Cardiac fibroblast (primary cell): ENCODE data around the gene ZNF148.
"Not testable (repeated sequence)": the region's sequence is repeated elsewhere in the genome, so short reads cannot be mapped to it uniquely, and the experiment has no call there.

Source experiments
- DNase-seq, 2 donors: peaks; one replicate each; pipeline versions ENCODE4 v3.0.0 to v3.0.0-alpha.2; 2010; ENCODE audit warnings: low read depth in 2 of 2
- H3K4me3 ChIP-seq, 2 donors: replicated peaks in 1 of 2; 1 replicate in 1 of 2; 2 replicates in 1 of 2; pipeline ENCODE4 v1.5.1; 2011; ENCODE audit warnings: low read depth in 2 of 2, low read length in 2 of 2, mild to moderate bottlenecking in 2 of 2, moderate library complexity in 1 of 2
- CTCF ChIP-seq: IDR thresholded peaks from one replicate; pipeline ENCODE4 v1.5.1; 2011; ENCODE audit warnings: low read depth, mild to moderate bottlenecking, low read length, inconsistent platforms

The ZNF148 gene

DNA sequence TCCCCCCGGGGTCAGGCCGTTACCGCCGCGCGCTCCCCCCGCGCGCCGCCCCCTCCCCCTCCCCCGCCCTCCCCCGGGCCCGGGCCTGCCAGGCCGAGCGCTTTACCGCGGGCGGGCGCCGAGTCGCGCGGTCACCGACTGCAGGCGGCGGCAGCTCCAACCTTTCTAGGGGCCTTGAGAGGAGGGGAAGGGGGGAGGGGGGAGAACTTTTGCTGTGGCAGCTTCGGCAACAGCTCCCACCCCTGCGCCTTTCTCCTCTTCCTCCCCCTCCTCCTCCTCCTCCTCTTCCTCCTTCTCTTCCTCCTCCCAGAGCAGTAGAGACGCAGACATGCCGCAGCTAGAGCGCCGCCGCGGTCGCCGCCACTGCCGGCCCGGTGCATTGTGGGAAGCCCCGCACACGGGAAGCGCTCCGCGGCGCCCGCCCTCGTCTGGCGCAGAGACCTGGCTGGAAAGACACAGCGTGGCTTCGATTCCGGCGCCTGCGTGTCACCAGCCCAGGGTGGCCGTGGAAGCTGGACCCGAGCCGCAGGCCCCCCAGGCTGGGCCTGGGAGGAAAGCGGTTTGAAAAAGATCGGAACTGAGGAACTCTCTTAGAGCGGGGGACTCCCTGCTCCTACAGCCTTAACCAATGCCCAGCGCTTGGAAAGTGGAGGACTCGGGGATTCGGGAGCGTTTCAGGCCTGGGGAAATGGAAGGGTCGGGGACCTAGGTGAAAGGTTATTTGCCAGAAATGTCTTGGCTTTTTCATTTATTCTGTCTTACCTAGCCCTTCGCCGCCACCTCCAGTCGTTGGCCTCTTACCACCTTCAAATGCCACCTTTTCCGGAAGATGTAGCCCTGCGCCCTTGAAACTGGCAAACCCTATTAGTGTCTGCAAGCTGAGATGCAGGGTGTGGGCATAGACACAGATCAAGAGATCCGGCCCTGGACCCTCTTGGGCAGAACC, at the start of gene ZNF148:
Gene ZNF148, minus strand, starts transcription at position 330 of the 946 bp plus-strand sequence. CDS start 61,685 bp downstream, outside the sequence.
- H3K4me3 ChIP-seq = peak within 1 kb of the TSS; percentile 80 to 89
- peak; percentile 91 to 94 for DNase-seq
- no peak for TF ChIP-seq CTCF

- no peak overlapping the region for H3K4me3 ChIP-seq
- TF ChIP-seq CTCF = no peak
- DNase-seq = peak in 1 of 2 donors; percentile 13
These were observed 43.2 kb upstream of the ZNF148 start for GRCh38 chr3:125418306-125418705.

DNA sequence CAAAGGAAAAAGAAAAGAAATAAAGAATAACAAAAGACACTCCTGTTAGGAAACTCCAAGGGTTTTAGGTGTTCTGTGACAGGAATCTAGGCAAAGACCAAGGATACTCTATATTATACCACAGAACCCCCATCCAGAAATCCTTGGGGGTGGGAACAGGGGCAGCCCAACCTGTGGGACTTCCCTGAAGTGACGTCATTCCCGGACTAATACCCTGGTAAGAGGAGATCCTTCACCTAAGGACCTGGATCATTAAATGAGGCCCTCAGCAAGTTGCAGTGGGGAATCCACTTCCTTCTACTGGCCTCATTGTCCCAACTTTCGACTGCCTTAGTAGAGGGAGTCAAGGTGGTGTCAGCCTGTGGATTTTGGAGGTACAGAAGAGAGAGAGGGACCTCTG, 41.1 kb upstream of the ZNF148 start:
- DNase-seq = no peak
- no peak overlapping the region for H3K4me3 ChIP-seq
- no peak for TF ChIP-seq CTCF

- TF ChIP-seq CTCF = no peak
- H3K4me3 ChIP-seq = no peak overlapping the region
- no peak for DNase-seq
These were observed 39.5 kb upstream of the ZNF148 start for GRCh38 chr3:125414669-125415068.

GRCh38 chr3:125410922-125411321, 35.8 kb upstream of the ZNF148 start:
- DNase-seq = no peak
- TF ChIP-seq CTCF = no peak
- no peak overlapping the region for H3K4me3 ChIP-seq

- H3K4me3 ChIP-seq = no peak overlapping the region
These were observed 30.9 kb upstream of the ZNF148 start for GRCh38 chr3:125406070-125406469.

DNA sequence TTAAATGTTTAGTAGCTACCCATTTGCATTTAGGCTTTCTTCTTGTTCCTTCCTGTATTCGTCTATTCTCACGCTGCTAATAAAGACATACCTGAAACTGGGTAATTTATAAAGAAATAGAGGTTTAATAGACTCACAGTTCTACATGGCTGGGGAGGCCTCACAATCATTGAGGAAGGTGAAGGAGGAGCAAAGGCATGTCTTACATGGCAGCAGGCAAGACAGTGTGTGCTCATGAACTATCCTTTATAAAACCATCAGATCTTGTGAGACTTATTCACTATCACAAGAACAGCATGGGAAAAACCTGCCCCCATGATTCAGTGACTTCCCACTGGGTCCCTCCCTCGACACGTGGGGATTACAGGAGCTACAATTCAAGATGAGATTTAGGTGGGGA, 30.4 kb upstream of the ZNF148 start:
- not testable (repeated sequence) for H3K4me3 ChIP-seq, DNase-seq

More at GRCh38 chr3:125406070-125406469, 30.9 kb upstream of the ZNF148 start:
- no peak for DNase-seq
- no peak for TF ChIP-seq CTCF
